G401.6 (cell line): ENCODE data around the gene RMDN3.

Experiments used
- FAIRE-seq: peaks from 2 replicates; lab custom pipeline; 2012; peaks lifted over from hg19 to GRCh38; lab: Jason Lieb, UNC

Gene RMDN3

GRCh38 chr15:40747685-40748631 lies 7.1 kb downstream of the RMDN3 start:
- FAIRE-seq: no peak

DNA sequence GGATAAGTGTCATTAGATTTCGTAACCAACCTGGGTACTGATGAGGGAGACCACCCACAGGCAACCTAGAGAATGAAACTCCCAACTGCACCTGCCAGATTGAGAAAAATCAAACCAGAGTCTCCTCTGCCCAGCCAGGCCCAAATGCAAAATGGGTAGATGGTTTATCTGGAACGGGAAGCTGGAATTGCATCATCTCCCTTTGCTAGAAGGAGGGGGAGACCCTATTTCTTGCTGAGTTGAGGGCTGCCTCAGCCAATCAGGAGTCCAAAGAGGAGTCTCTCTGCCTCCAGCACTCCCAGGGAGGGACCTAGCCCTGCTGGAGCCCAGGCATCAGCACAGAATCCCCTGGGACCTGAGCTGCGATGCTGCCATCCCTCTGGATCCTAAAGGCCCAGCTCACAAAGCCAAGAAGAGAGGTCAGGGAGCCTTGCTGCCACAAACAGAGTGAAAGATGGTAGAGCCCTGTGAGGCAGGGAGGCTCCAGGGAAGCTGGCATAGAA lies 8.1 kb downstream of the RMDN3 start:
- no peak for FAIRE-seq

GRCh38 chr15:40744815-40745152 lies 10.3 kb downstream of the RMDN3 start:
- FAIRE-seq: no peak

- no peak for FAIRE-seq
Measured at GRCh38 chr15:40743921-40744814, 10.9 kb downstream of the RMDN3 start.

DNA sequence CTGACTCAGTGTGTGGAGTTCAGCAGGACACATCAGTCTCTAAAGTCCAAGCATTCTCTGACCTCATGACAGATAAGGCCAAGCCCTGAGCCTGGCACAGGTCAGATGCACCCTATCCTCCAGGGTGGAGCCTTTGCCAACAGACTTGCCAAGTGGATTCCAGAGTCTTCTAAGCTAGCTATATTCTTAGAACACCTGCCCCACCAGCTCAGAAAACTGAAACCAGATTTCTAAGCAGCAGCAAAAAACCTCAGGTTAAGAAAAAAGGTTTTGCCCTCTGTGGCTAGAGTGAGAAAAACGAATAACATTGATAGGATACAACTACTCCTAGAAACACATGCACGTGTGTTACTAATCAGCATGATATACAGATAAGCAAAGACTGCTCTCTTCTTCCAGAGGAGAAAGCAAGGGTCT lies 11.6 kb downstream of the RMDN3 start:
- FAIRE-seq: no peak

- no peak for FAIRE-seq
Measured at GRCh38 chr15:40739854-40740253, 15.2 kb downstream of the RMDN3 start.

GRCh38 chr15:40739047-40739446 lies 16.0 kb downstream of the RMDN3 start:
- FAIRE-seq: no peak

GRCh38 chr15:40737048-40737447 lies 18.0 kb downstream of the RMDN3 start:
- no peak for FAIRE-seq

- no peak for FAIRE-seq
Measured at GRCh38 chr15:40736575-40736974, 18.5 kb downstream of the RMDN3 start.

DNA sequence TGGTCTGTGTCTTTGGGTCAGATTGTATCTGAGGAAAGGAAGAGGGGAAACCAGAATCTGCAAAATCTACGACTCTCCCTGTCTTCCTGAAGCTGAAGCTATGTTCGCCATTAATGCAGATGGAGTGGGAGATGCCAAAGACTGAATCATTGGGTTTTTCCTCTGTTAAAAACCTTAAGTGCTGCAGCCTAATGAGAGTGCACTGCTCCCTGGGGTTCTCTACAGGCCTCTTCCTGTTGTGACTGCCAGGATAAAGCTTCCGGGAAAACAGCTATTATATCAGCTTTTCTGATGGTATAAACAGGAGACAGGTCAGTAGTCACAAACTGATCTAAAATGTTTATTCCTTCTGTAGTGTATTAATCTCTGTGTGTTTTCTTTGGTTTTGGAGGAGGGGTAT lies 24.0 kb downstream of the RMDN3 start:
- no peak for FAIRE-seq

- no peak for FAIRE-seq
Measured at GRCh38 chr15:40723919-40724318, 31.1 kb downstream of the RMDN3 start.

DNA sequence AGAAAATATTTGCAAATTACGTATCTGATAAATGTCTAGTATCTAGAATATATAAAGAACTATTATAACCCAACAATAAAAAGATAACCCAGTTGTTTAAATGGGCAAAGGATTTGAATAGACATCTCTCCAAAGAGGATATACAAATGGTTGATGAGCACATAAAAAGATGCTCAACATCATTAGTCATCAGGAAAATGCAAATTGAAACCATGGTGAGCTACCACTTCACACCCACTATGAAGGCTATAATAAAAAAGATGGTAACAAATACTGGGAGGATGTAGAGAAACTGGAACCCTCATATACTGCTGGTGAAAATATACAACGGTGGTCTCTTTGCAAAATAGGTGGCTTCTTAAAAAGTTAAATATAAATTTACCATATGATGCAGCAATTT lies 32.1 kb downstream of the RMDN3 start:
- FAIRE-seq: no peak

GRCh38 chr15:40722354-40722753 lies 32.7 kb downstream of the RMDN3 start:
- FAIRE-seq: no peak

GRCh38 chr15:40721701-40722100 lies 33.4 kb downstream of the RMDN3 start:
- FAIRE-seq: no peak

DNA sequence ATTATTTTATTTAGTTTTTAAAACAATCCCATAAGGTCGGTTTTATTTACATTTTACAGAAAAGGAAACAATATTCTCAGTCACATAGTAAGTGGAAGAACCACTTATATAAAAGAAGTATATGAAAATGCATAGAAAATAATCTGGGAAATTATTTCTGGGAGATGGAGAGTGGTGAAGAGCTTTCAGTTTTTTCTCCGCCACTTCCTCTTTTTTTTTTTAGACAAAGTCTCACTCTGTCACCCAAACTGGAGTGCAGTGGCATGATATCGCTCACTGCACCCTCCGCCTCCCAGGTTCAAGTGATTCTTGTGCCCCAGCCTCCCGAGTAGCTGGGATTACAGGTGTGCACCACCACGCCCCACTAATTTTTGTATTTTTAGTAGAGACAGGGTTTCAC lies 38.9 kb downstream of the RMDN3 start:
- FAIRE-seq: no peak

DNA sequence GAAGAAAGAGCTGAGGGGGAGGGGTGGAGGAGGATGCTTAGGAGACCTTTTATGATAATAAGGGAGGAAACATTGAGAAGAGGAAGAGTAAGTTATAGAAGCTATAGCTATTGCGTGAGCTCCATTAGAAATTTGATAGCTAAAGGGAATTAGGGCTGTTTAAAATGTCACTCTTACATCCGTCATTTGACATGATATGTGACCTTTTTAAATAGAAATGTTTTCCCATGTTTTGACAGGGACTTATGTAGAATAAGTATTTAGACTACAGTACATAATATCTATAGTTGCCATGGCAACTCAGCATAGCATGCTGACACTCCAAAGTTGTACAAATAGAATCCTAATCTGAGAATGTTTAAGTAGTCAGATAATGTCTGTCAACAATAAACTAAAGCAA lies 40.9 kb downstream of the RMDN3 start:
- no peak for FAIRE-seq

GRCh38 chr15:40706121-40706520 lies 48.9 kb downstream of the RMDN3 start:
- FAIRE-seq: no peak

DNA sequence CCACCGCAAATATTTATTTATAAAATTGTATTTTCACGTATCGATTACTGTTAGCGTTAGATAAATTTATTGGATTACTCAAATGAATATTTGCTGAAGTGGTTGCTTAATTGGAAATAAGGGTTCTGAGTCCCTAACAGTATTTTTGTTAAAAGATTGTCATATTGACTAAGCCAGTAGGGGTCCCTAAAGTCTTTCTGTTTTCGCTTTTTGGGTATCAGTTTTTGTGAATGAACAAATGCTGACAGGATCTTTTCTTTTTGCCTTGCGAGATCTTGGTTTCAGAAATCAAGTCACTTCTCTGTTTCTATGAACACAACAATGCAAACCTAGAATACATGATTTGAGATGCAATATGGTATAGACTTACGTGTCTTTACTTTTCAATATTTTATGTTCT lies 53.0 kb downstream of the RMDN3 start:
- peak; percentile 90 for FAIRE-seq

- FAIRE-seq: no peak
Measured at GRCh38 chr15:40697916-40698315, 57.1 kb downstream of the RMDN3 start.

- no peak for FAIRE-seq
Measured at GRCh38 chr15:40696228-40696627, 58.8 kb downstream of the RMDN3 start.

GRCh38 chr15:40695469-40695890 lies 59.6 kb downstream of the RMDN3 start:
- no peak for FAIRE-seq

DNA sequence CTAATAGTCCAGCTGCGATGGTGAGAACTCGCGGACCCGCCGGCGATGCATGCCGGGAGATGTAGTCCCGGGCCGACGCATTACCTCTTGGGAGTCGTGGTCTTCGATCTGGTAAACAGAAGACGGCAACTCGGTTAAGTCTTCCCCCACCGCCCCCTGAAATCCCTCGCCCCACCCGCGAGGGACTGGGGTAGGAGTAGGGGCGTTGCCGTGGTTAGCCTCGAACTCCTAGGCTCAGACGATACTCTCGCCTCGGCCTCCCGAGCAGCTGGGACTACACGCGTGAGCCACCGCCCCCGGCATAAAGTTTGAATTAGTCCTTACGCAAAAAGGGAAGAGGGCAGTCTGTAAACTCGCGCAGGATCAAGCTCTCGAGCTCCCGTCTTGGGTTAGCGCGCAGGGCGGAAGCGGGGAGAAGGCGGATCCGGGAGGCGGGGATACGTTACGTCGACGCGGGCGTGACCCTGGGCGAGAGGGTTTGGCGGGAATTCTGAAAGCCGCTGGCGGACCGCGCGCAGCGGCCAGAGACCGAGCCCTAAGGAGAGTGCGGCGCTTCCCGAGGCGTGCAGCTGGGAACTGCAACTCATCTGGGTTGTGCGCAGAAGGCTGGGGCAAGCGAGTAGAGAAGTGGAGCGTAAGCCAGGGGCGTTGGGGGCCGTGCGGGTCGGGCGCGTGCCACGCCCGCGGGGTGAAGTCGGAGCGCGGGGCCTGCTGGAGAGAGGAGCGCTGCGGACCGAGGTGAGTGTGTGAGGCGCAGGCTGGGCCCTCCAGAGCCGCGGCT lies 60.2 kb downstream of the RMDN3 start, which contains the start of gene RAD51:
TSS of gene RAD51 (plus strand) at position 487 of the 781 bp plus-strand sequence. CDS start 3,585 bp downstream, outside the sequence.
- FAIRE-seq: peak; percentile 79
